ENCODE data around the gene SNUPN.
"Not testable (repeated sequence)": the region's sequence is repeated elsewhere in the genome, so short reads cannot be mapped to it uniquely, and the experiment has no call there.

- not testable (repeated sequence) for TF ChIP-seq CTCF (conservative IDR thresholded peaks at IDR 0.05 in 1 of 2, IDR thresholded peaks at IDR 0.05 in 1 of 2; ENCODE audit: extremely low read depth in 1 of 2, insufficient read depth in 1 of 2, low read depth in 1 of 2, low read length in 2 of 2); EZH2 (IDR thresholded peaks at IDR 0.05; ENCODE audit: borderline replicate concordance, low read length)
Observed at GRCh38 chr15:75559360-75559759, 66.2 kb downstream of the SNUPN start.
